SW480 (cell line): ENCODE measurements around the gene ABCC8.

Experiments used
- DNase-seq: peaks from one replicate; pipeline ENCODE4 v3.0.0-alpha.2; 2016; ENCODE audit warnings: low spot score

The ABCC8 gene

GRCh38 chr11:17476317-17477083, at the start of gene ABCC8:
TSS of gene ABCC8 (minus strand) at chr11:17476845. CDS start at chr11:17476776, 69 bp downstream.
- DNase-seq = no peak

GRCh38 chr11:17526326-17526725, 49.7 kb upstream of the ABCC8 start:
- no peak for DNase-seq

- no peak for DNase-seq
Observed at GRCh38 chr11:17525570-17525969, 48.9 kb upstream of the ABCC8 start.

- no peak for DNase-seq
Observed at GRCh38 chr11:17524221-17524620, 47.6 kb upstream of the ABCC8 start.

DNA sequence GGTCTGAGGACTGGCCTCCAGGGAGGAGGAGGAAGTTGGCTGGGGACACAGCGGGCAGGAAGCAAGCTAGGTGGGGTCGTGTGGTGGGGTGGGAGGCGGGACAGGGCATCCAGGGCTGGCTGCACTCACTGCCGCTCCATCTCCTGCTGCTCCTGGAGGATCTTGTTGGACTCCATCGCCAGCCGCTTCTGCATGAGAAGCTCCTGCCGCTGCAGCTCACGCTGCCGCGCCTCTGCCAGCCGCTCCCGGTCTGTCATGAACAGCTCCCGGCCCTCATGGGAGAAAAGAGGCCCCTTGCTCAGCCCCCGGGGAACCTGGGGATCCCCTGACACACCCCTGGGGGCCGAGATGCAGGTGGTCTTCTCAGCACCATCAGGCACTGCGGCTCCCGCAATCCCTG, 46.0 kb upstream of the ABCC8 start:
- DNase-seq = no peak

- DNase-seq = no peak
Observed at GRCh38 chr11:17521106-17521900, 44.7 kb upstream of the ABCC8 start.

- no peak for DNase-seq
Observed at GRCh38 chr11:17519061-17519885, 42.6 kb upstream of the ABCC8 start.

DNA sequence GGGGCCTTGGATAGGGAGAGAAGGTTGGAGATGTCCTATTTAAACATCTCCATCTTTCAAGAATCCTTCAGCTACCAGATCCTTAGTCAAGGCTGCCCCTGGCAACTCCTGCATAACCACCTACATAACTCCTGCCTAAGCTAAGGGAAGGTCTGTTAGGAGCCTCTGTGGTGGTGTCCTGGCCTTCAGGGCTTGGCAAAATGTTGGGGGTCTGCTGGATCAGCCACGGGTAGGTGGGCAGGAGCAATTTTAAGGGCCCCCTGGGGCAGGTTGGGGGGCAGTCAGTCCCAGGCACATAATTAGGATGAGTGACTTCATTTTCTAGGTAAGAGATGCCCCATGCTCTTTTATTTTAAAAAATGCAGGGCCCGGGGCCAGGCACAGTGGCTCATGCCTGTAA, 41.7 kb upstream of the ABCC8 start:
- DNase-seq = no peak

GRCh38 chr11:17517186-17517585, 40.5 kb upstream of the ABCC8 start:
- DNase-seq = no peak

DNA sequence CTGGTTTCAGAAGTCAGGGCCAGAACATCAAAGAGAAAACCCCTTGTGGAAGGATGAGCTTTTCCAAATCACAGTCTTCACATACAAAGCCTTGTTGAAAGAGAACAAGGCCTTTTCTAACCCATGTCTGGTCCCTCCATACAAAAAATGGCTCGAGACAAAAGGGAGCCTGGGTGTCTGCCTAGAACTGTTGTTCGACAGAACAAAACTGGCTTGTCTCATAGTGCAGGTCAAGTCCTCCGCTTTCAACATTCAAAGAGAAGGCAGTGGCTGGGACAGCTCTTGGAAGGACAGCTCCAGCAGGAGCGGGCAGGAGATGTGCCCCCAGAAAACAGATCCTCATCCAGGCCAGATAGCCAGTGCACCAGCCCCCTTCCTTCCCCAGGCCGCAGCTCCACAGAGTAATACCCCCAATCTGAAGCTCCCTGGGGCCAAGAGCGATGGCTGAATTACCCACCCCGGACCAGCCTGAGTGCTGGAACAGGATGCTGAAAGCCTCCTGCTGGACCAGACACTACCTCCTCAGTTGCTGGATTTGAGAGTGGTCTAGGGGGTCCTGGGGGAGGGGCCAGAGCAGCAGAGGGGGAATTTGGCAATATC, 40.0 kb upstream of the ABCC8 start:
- no peak for DNase-seq

- no peak for DNase-seq
Observed at GRCh38 chr11:17515443-17516176, 39.0 kb upstream of the ABCC8 start.

GRCh38 chr11:17514476-17514875, 37.8 kb upstream of the ABCC8 start:
- DNase-seq = no peak

GRCh38 chr11:17513853-17514252, 37.2 kb upstream of the ABCC8 start:
- DNase-seq = no peak

DNA sequence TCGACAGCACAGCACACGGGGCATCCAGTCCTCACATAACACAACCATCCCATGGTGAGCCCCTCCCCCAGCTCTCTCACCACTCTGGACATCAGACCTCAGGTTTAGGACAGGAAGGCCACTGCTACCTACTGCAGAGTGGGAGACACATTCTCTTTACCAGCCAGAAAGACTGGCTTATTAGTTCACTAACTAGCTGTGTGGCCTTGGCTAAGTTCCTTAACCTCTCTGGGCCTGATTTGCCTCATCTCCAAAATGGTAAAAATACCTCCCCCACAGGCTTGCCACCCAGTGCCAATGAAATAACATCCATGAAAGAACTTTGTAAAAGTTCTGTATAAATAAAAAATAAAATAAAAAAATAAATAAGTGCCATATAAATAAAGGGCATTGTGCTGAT, 35.5 kb upstream of the ABCC8 start:
- no peak for DNase-seq

DNA sequence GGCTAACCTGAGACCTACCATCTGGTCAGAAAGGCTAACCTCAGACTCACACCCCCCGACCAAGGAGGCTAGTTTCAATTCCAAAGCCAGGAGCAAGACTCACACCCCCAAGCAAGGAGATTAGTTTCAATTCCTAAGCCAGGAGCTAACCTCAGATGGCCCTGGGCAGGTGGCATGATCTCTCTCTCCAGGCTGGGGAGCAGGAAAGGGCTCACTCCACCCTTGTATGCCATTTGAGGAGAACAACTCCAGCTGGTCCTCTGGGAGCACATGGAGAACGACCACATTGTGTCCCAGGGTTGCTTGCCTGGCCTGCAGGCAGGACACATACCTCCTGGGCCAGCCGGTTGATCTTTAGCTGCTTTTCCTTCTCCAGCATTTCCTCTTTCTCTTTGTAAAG, 34.9 kb upstream of the ABCC8 start:
- DNase-seq = no peak

DNA sequence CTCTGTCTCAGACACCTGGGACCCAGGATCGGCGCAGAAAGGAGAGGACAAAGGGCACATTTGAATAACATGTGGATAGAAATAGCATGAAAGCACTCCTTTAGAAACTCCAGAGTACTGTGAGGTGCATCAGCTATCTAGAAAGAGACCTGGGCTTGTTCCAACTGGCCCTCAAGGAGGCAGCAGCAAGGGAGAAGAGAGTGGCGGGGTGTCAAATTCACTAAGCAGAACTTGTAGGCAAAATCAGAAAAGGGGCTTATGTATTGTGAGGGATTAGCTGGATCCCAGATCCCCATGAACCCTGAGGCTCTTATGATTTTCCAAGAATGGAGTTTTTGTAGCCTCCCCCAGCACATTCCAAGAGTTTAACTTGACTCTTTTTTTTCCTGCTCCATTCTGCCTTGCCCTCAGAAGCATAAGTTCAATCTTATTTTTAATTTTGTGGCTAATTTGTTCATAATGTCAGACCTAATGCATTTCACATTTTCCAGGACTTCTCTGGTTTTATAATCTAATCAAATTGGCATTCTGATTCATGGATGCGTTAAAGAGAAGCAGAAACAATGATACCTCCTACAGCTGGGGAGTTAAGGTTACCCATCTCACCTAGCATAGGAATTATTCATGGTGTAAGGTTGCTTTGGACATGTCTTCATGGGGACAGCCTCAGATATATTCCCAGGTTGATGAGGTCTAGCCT, 34.0 kb upstream of the ABCC8 start:
- no peak for DNase-seq

DNA sequence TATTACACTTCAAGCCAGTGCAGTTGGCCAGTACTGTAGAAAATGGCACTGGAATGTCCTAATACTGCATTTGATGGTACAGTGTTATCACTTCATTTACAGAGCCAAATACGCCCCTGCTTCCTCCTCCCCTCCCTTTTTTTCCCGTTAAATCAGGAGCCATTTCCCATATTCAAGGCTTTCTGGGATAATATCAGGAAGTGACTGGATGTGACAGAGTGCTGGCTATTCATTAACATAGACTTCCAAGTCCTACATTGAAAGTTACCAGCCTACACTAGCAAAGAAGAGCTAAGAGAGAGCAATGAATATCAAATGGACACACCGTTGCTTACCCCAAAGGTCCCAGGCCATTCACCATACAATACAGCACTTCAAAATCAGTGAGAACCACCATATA, 32.1 kb upstream of the ABCC8 start:
- no peak for DNase-seq

- peak; percentile 30 for DNase-seq
Observed at GRCh38 chr11:17508306-17508705, 31.7 kb upstream of the ABCC8 start.

DNA sequence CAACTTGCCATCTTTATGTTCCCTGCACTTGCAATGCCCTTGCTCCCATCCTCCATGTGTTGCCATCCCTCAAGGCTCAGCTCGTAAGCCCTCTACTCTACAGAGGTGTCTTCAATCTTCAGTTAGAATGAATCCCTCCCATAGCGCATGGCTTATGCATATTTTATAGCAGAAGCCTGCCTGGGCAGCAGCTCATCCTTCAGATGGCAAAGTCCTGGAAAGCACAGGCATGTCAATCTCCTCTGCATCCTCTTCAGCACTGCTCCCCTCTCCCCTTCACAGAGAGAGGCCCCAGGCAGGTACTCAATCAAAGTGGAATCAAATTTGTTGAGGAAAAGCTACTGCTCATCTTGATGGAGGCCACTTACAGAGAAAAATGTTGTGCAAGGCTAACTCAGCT, 31.1 kb upstream of the ABCC8 start:
- DNase-seq = no peak

GRCh38 chr11:17506942-17507341, 30.3 kb upstream of the ABCC8 start:
- DNase-seq = peak; percentile 62

- DNase-seq = no peak
Observed at GRCh38 chr11:17506314-17506713, 29.7 kb upstream of the ABCC8 start.
